GM12801 (cell line): ENCODE data around the gene GLOD4.

Experiments
- TF ChIP-seq, protein P1 (sequence below): IDR thresholded peaks from one replicate; pipeline ENCODE4 v1.5.1; 2011; ENCODE audit warnings: control low read depth; ENCODE audit not compliant: insufficient read length; ENCODE audit errors: extremely low read depth

The GLOD4 gene

DNA sequence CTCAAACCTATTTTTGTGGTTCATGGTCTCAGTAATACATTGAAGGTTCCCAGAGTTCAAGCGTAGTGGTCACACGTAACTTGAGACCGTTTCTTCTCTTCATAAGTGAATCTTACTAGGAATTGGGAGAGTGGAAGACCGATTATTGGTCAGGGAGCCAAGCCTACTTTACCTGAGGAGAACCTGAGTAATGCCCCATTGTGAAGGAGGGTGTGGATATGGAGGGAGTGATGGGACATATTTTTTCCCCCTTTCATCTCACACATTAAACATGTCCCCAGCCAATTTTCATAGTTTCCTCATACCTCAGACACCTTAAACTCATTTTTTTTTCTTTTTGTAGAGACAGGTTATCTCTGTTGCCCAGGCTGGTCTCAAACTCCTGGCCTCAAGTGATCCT lies 38.9 kb downstream of the GLOD4 start:
- TF ChIP-seq, protein P1, sequence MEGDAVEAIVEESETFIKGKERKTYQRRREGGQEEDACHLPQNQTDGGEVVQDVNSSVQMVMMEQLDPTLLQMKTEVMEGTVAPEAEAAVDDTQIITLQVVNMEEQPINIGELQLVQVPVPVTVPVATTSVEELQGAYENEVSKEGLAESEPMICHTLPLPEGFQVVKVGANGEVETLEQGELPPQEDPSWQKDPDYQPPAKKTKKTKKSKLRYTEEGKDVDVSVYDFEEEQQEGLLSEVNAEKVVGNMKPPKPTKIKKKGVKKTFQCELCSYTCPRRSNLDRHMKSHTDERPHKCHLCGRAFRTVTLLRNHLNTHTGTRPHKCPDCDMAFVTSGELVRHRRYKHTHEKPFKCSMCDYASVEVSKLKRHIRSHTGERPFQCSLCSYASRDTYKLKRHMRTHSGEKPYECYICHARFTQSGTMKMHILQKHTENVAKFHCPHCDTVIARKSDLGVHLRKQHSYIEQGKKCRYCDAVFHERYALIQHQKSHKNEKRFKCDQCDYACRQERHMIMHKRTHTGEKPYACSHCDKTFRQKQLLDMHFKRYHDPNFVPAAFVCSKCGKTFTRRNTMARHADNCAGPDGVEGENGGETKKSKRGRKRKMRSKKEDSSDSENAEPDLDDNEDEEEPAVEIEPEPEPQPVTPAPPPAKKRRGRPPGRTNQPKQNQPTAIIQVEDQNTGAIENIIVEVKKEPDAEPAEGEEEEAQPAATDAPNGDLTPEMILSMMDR: no peak

DNA sequence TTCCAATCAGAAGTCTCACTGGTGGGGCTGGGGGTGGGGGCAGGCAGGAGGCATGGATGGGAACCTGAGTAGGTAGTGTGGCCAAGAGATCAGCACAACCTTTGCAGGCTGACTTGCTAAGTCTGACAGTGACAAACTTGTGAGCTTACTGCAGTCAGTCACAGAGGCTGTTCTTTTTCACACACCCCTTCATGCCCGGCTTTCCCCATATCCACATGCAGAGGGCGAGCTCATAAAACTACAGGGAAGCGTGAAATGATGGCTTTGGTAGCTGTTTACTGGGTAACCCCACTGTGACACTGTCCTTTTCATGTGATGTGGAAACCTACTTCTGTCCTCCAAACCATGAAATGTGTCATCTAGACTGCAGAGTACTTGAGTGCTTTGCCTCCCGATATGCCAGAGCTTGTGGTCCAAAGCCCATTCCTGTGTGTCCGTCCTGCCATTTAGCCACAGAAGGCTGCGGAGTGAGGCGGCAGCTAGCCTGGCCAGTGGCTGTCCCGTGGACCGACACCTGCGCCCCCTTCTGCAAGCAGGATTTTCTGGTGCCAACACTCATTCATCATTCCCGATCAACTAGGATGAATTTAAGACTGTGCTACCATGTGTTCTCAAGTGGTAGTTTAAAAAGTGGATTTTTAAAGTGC lies 39.8 kb downstream of the GLOD4 start:
- TF ChIP-seq, protein P1: no peak

- TF ChIP-seq, protein P1: no peak
These were observed 41.7 kb downstream of the GLOD4 start for GRCh38 chr17:740240-741017.

- TF ChIP-seq, protein P1: no peak
These were observed 44.4 kb downstream of the GLOD4 start for GRCh38 chr17:737561-738113.

DNA sequence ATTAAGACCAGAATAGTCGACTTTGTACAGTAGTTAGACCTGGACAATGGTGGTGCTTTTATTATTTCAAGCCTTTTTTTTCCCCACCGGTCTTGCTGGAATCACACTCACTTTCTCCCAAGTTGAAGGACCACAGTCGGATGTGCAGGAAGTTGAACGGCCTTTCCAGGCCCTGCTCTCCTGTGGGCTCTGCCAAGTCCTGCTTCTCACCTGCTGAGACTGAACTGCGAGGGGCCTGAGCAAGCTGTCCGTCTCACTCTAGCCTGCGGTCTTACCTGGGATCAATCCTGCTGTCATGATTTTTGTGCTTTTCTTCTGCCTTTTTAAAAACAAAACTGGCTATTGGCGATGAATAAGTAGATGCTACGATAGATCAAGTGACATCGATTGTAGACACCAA lies 48.3 kb downstream of the GLOD4 start:
- TF ChIP-seq, protein P1: no peak

DNA sequence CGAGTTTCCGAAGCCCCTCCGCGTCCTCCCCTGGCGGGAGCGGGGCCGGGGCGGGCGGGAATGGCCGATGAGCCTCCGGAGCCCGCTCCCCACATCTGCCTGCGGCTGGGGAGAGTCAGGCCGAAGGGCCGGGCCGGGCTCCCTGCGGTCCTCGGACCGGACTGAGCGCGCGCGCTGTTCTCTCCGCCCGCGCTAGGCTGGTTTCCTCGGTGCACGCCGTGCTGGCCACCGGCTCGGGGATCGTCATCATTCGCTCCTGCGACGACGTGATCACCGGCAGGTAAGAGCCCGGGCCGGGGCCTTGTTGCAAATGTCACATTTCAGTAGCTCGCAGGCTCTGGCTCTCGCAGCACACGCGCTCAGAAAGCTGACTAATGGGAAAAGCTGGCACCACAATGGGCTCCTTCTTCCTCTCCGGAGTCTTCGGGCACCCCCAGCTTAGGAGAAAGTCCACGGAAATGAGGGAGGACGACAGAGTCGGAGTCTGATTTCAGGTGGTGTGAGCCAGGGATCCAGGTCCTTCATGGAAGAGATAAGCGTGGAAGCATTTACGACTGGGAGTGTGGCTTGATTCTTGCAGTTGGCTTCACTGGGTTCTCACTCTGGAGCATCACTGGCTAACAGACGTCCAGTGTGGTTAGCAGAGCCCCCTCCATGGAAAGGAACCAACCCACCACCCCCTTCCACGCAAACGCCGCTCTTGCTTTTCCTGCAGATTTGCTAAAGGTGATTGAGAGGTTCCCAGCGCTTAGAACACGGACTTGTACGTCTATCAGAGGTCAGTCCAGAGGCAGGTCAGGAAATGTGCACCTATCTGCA lies 49.0 kb downstream of the GLOD4 start:
- TF ChIP-seq, protein P1: no peak

GRCh38 chr17:732067-732901 lies 49.8 kb downstream of the GLOD4 start, which contains the start of gene TLCD3A:
Gene TLCD3A, plus strand, starts transcription at chr17:732596. Its CDS starts 52 bp downstream, at chr17:732648.
- TF ChIP-seq, protein P1: no peak
